HepG2 (cell line): ENCODE data around the gene AHRR. TPM values are rescaled to one million over a fixed set of nuclear protein-coding genes. Genes with fewer than 3 reads are reported as not detected.

ENCODE experiments used
- ATAC-seq: fragments of 200-7000 bp; cut with Tn5 transposase; 3 replicates; pipeline ENCODE4 v1.9.1; 2020; ENCODE audit warnings: mild to moderate bottlenecking, moderate library complexity
- BruUV-seq: library from RNA; stranded (reverse); fragments of 400-500 nt; replicated peaks from 2 replicates; lab custom pipeline; 2021; lab: Mats Ljungman, UMichigan
- CTCF ChIA-PET: fragments of 300-600 bp; formaldehyde crosslinking; extraction: SDS; loops from one replicate; lab custom pipeline; 2021; ENCODE audit warnings: low total read pairs, inconsistent platforms, low intra/inter-chr PET ratio; lab: Yijun Ruan, JAX
- POLR2A ChIA-PET: fragments of 350-600 bp; sonication (Branson Sonifier 250); formaldehyde crosslinking; loops from one replicate; lab custom pipeline; 2020; ENCODE audit warnings: antibody characterized with exemption, inconsistent platforms; lab: Yijun Ruan, JAX
- DNase-seq: peaks from one replicate; pipeline ENCODE4 v3.0.0-alpha.2; 2015; ENCODE audit warnings: low spot score
- FAIRE-seq: peaks from 3 replicates; lab custom pipeline; 2011; peaks lifted over from hg19 to GRCh38; lab: Jason Lieb, UNC
- H2AFZ ChIP-seq: one replicate; pipeline ENCODE4 v1.6.1; 2011; ENCODE audit warnings: low read length, inconsistent platforms
- H3K27ac ChIP-seq: fragments of 300-600 bp; 3 replicates; pipeline ENCODE4 v1.8.0; 2011; ENCODE audit warnings: mixed run types, mild to moderate bottlenecking, mixed read lengths, low read length, inconsistent platforms; ENCODE audit not compliant: insufficient read depth; ENCODE audit errors: extremely low read length
- H3K27me3 ChIP-seq, 2 experiments: fragments of 200-600 bp in 1 of 2; 2 replicates in 1 of 2; 3 replicates in 1 of 2; pipeline versions ENCODE4 v1.6.0 to v1.8.0; 2011; ENCODE audit warnings: low read length in 2 of 2, mild to moderate bottlenecking in 2 of 2, moderate library complexity in 2 of 2, inconsistent platforms in 1 of 2; ENCODE audit not compliant: insufficient read depth in 2 of 2, control insufficient read depth in 1 of 2
- H3K36me3 ChIP-seq, 2 experiments: fragments of 200-600 bp in 1 of 2; replicated peaks in 1 of 2; 2 replicates in 1 of 2; 3 replicates in 1 of 2; pipeline versions ENCODE4 v1.5.1 to v1.8.0; 2011; ENCODE audit warnings: low read length in 2 of 2, inconsistent platforms in 1 of 2; ENCODE audit not compliant: insufficient read depth in 2 of 2, control insufficient read depth in 1 of 2
- H3K4me1 ChIP-seq: 2 replicates; pipeline ENCODE4 v1.5.1; 2012; ENCODE audit warnings: low read length, inconsistent platforms; ENCODE audit not compliant: insufficient read depth
- H3K4me2 ChIP-seq: 2 replicates; pipeline ENCODE4 v1.6.0; 2011; ENCODE audit warnings: low read depth, low read length, inconsistent platforms
- H3K4me3 ChIP-seq, 3 experiments: fragments of 200-600 bp in 1 of 3; sonication (generic), shearing (Covaris generic) in 1 of 3; replicated peaks in 1 of 3; 2 replicates each; pipeline ENCODE4 v1.5.1; 2011 to 2016; ENCODE audit warnings: low read length in 3 of 3, inconsistent platforms in 2 of 3, low read depth in 2 of 3, mild to moderate bottlenecking in 2 of 3, control low read depth in 1 of 3, mixed read lengths in 1 of 3; ENCODE audit not compliant: insufficient read depth in 1 of 3
- H3K79me2 ChIP-seq: one replicate; pipeline ENCODE4 v1.6.1; 2011; ENCODE audit warnings: low read length, inconsistent platforms; ENCODE audit not compliant: insufficient read depth
- H3K9ac ChIP-seq: 2 replicates; pipeline ENCODE4 v1.6.0; 2011; ENCODE audit warnings: mild to moderate bottlenecking, low read depth, low read length, inconsistent platforms; ENCODE audit not compliant: insufficient read depth
- H3K9me3 ChIP-seq: 2 replicates; pipeline ENCODE4 v1.5.1; 2012; ENCODE audit warnings: mild to moderate bottlenecking, low read length
- H4K20me1 ChIP-seq: 2 replicates; pipeline ENCODE4 v1.6.0; 2011; ENCODE audit warnings: inconsistent platforms, mild to moderate bottlenecking, low read length, moderate library complexity; ENCODE audit not compliant: insufficient read depth
- ATM ChIP-seq: fragments of 450-650 bp; IDR thresholded peaks from 2 replicates; pipeline ENCODE4 v1.7.1; 2017; ENCODE audit warnings: mild to moderate bottlenecking, borderline replicate concordance
- ELF4 ChIP-seq: sonication (generic); formaldehyde crosslinking; IDR thresholded peaks from 2 replicates; pipeline ENCODE4 v1.5.0; 2020; ENCODE audit warnings: missing genetic modification reagents, mild to moderate bottlenecking, moderate library complexity, borderline replicate concordance
- FOSL2 ChIP-seq: sonication (generic); formaldehyde crosslinking; IDR thresholded peaks from 2 replicates; pipeline ENCODE4 v1.4.0; 2020; ENCODE audit warnings: missing genetic modification reagents
- KDM4B ChIP-seq: sonication (generic); formaldehyde crosslinking; IDR thresholded peaks from 2 replicates; pipeline ENCODE4 v1.4.0; 2020; ENCODE audit warnings: missing genetic modification reagents
- MBNL3 ChIP-seq: fragments of 250-450 bp; sonication (Bioruptor Pico); conservative IDR thresholded peaks from 2 replicates; pipeline ENCODE4 v1.8.0; 2022; ENCODE audit warnings: mild to moderate bottlenecking, inconsistent platforms
- REPIN1 ChIP-seq: sonication (generic); formaldehyde crosslinking; IDR thresholded peaks from 2 replicates; pipeline ENCODE4 v1.8.0; 2022; ENCODE audit warnings: missing genetic modification reagents, low read depth, mild to moderate bottlenecking, borderline replicate concordance
- RXRA ChIP-seq: sonication (generic); formaldehyde crosslinking; IDR thresholded peaks from 2 replicates; pipeline ENCODE4 v1.5.1; 2020; ENCODE audit warnings: missing genetic modification reagents
- SIX1 ChIP-seq: sonication (generic); formaldehyde crosslinking; IDR thresholded peaks from 2 replicates; pipeline ENCODE4 v1.4.0; 2020; ENCODE audit warnings: missing genetic modification reagents, borderline replicate concordance
- SNAPC4 ChIP-seq: sonication (generic); formaldehyde crosslinking; IDR thresholded peaks from 2 replicates; pipeline ENCODE4 v1.4.0; 2020; ENCODE audit warnings: mild to moderate bottlenecking, missing genetic modification reagents
- XBP1 ChIP-seq: sonication (generic); formaldehyde crosslinking; IDR thresholded peaks from 2 replicates; pipeline ENCODE4 v1.5.0; 2020; ENCODE audit warnings: missing genetic modification reagents
- ZFP36 ChIP-seq: fragments of 150-350 bp; IDR thresholded peaks from 2 replicates; pipeline ENCODE4 v1.6.1; 2018; ENCODE audit warnings: borderline replicate concordance, low read length, low read depth; ENCODE audit not compliant: partially characterized antibody
- ZNF256 ChIP-seq: sonication (generic); formaldehyde crosslinking; conservative IDR thresholded peaks from 2 replicates; pipeline ENCODE4 v1.4.0; 2020; ENCODE audit warnings: missing genetic modification reagents
- ZNF30 ChIP-seq: sonication (generic); formaldehyde crosslinking; IDR thresholded peaks from 2 replicates; pipeline ENCODE4 v1.5.0; 2020; ENCODE audit warnings: mild to moderate bottlenecking, missing genetic modification reagents
- ZNF484 ChIP-seq: sonication (generic); formaldehyde crosslinking; IDR thresholded peaks from 2 replicates; pipeline ENCODE4 v1.5.1; 2020; ENCODE audit warnings: mild to moderate bottlenecking, low read depth, missing genetic modification reagents, borderline replicate concordance
- ZNF589 ChIP-seq: sonication (generic); formaldehyde crosslinking; conservative IDR thresholded peaks from 2 replicates; pipeline ENCODE4 v1.8.0; 2022; ENCODE audit warnings: mild to moderate bottlenecking, moderate library complexity, missing genetic modification reagents
- ZNF607 ChIP-seq: sonication (generic); formaldehyde crosslinking; IDR thresholded peaks from 2 replicates; pipeline ENCODE4 v1.5.1; 2020; ENCODE audit warnings: missing genetic modification reagents, mild to moderate bottlenecking, borderline replicate concordance
- WGBS: methylation state at CpG from one replicate; pipeline ENCODE4 v1.1.6; 2017; ENCODE audit warnings: low lambda C conversion rate; 5-methylcytosine and 5-hydroxymethylcytosine counted together
- in situ Hi-C: cut with HindIII; loops from 2 replicates; pipeline ENCODE4 v1.10.0; 2017; ENCODE audit warnings: low pct_unique_long_range_greater_than_20kb; ENCODE audit not compliant: extremely low pct_ligation_motif_present
- intact Hi-C: fragments of 100-400 bp; cut with micrococcal nuclease; formaldehyde crosslinking; loops from one replicate; pipeline ENCODE4 v1.10.0; 2022; ENCODE audit not compliant: unreplicated experiment
- polyA plus RNA-seq, 8 experiments: library from polyadenylated mRNA; depleted of rRNA in 3 of 8; stranded (reverse) in 7 of 8; unstranded in 1 of 8; fragments of >200 nt; fragmentation: Illumina TruSeq in 4 of 8; extraction: Trizol in 4 of 8; gene quantifications; 2 replicates each; pipeline versions ENCODE4 v1.2.1 to v1.2.3, GENCODE V29; 2011 to 2016; ENCODE audit warnings: low read depth in 4 of 8, missing spikeins in 1 of 8, mixed read lengths in 1 of 8; ENCODE audit not compliant: insufficient read depth in 1 of 8
- total RNA-seq, 5 experiments: library from RNA; depleted of rRNA; stranded (reverse); fragments of >200 nt; fragmentation: Illumina TruSeq; extraction: Trizol; gene quantifications; 2 replicates each; pipeline ENCODE4 v1.2.3, GENCODE V29; 2016; ENCODE audit warnings: low read depth in 1 of 5

AHRR gene
- total and polyA plus RNA-seq, 2 of the 13 experiments (the other 11 are each of a cell fraction or from before 2014, with no cell fraction given): 0.28 to 0.35 TPM

- no peak overlapping the region for H3K9ac ChIP-seq
- intact Hi-C loops (no loop called here), in situ Hi-C loops (no loop called here)
- H3K36me3 ChIP-seq: peaks cover 11 to 35% of the 10 kb centered on the region in 2 experiments; a peak in 4 of 5 replicates
- ATAC-seq (no peak), DNase-seq (no peak), FAIRE-seq (no peak)
- no peak overlapping the region for H2AFZ ChIP-seq
- no TSS peak for BruUV-seq
- H4K20me1 ChIP-seq: no peaks in the 10 kb centered on the region
- no peak for TF ChIP-seq ZNF589 (CRISPR knock-in tag)
- TF ChIP-seq RXRA (CRISPR knock-in tag): no peak
- no peak for TF ChIP-seq FOSL2 (CRISPR knock-in tag)
- no peak for TF ChIP-seq MBNL3
- no peak for TF ChIP-seq KDM4B (CRISPR knock-in tag)
- no peak for TF ChIP-seq ZFP36
- TF ChIP-seq ATM: no peak
- TF ChIP-seq REPIN1 (CRISPR knock-in tag): no peak
- TF ChIP-seq ZNF30 (CRISPR knock-in tag): no peak
- no peak for TF ChIP-seq SIX1 (CRISPR knock-in tag)
- no peak for TF ChIP-seq XBP1
- TF ChIP-seq ELF4: no peak
- TF ChIP-seq ZNF256 (CRISPR knock-in tag): no peak
- TF ChIP-seq ZNF484 (CRISPR knock-in tag): no peak
- no peak for TF ChIP-seq ZNF607 (CRISPR knock-in tag)
- TF ChIP-seq SNAPC4 (CRISPR knock-in tag): no peak
- H3K4me1 ChIP-seq: no peaks in the 10 kb centered on the region
- no peaks in the 10 kb centered on the region for H3K9me3 ChIP-seq
- POLR2A ChIA-PET: no interaction called here
- CTCF ChIA-PET: no interaction called here
- H3K27me3 ChIP-seq: no peaks in the 10 kb centered on the region
- H3K27ac ChIP-seq: no peak overlapping the region
- H3K4me3 ChIP-seq: no peak overlapping the region
- 95% methylated on average over 6 of the region's 9 CpGs for WGBS
- H3K79me2 ChIP-seq: no peaks in the 10 kb centered on the region
- H3K4me2 ChIP-seq: no peak overlapping the region
Observed at GRCh38 chr5:305050-305449, 16.5 kb upstream of the AHRR start.
